ENCODE measurements around the gene IL1R1.

DNA sequence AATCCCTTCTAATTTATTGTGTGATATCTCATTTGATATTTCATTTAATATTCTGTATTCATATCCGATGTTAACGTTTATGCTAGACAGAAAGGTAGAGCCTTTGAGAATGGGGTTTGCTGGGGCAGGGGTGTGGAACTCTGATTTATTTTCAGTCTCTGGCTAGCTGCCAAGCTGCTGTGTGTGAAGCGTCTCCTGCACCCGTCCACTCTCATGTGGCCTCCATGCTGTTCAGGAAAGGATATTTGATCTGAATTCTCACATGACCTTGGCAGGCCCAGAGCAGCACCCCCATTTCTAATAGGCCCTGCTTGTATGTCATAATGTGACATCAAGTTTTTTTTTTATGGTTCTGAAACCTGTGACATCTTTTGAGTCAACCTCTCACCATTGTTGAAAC is 1.6 kb downstream of the IL1R1 start:
- TF ChIP-seq, protein P1, sequence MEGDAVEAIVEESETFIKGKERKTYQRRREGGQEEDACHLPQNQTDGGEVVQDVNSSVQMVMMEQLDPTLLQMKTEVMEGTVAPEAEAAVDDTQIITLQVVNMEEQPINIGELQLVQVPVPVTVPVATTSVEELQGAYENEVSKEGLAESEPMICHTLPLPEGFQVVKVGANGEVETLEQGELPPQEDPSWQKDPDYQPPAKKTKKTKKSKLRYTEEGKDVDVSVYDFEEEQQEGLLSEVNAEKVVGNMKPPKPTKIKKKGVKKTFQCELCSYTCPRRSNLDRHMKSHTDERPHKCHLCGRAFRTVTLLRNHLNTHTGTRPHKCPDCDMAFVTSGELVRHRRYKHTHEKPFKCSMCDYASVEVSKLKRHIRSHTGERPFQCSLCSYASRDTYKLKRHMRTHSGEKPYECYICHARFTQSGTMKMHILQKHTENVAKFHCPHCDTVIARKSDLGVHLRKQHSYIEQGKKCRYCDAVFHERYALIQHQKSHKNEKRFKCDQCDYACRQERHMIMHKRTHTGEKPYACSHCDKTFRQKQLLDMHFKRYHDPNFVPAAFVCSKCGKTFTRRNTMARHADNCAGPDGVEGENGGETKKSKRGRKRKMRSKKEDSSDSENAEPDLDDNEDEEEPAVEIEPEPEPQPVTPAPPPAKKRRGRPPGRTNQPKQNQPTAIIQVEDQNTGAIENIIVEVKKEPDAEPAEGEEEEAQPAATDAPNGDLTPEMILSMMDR (optimal IDR thresholded peaks at IDR 0.05 in 1 of 3, IDR thresholded peaks at IDR 0.05 in 1 of 3, conservative IDR thresholded peaks at IDR 0.05 in 1 of 3; ENCODE audit: extremely low read depth in 1 of 3, insufficient read depth in 2 of 3, low read length in 3 of 3), result no peak
- no peak for TF ChIP-seq EZH2 (IDR thresholded peaks at IDR 0.05; ENCODE audit: low read length)

All from keratinocyte (primary cell).